WERI-Rb-1 (cell line): ENCODE results near the gene ABL2.
A peak's percentile ranks its signal among the peaks of the same experiment; 100 is the strongest.
"Not testable (repeated sequence)": the region's sequence is repeated elsewhere in the genome, so short reads cannot be mapped to it uniquely, and the experiment has no call there.

Experiments used
- DNase-seq: peaks from one replicate; pipeline ENCODE4 v3.0.0-alpha.2; 2020
- H3K27ac ChIP-seq: fragments of 250-450 bp; sonication (Bioruptor Pico); 2 replicates; pipeline ENCODE4 v1.5.1; 2020; ENCODE audit warnings: mild to moderate bottlenecking, moderate library complexity
- H3K27me3 ChIP-seq: fragments of 250-450 bp; sonication (Bioruptor Pico); 2 replicates; pipeline ENCODE4 v1.5.1; 2021; ENCODE audit warnings: mild to moderate bottlenecking, low read depth, moderate library complexity; ENCODE audit not compliant: insufficient read depth, severe bottlenecking
- H3K36me3 ChIP-seq: fragments of 250-450 bp; sonication (Bioruptor Pico); 2 replicates; pipeline ENCODE4 v1.5.1; 2020; ENCODE audit warnings: mild to moderate bottlenecking, moderate library complexity
- H3K4me3 ChIP-seq: 2 replicates; pipeline ENCODE4 v1.5.1; 2011; ENCODE audit warnings: low read depth, mild to moderate bottlenecking, control low read depth, low read length
- H3K9me3 ChIP-seq: fragments of 250-450 bp; sonication (Bioruptor Pico); 2 replicates; pipeline ENCODE4 v1.5.1; 2021; ENCODE audit warnings: mild to moderate bottlenecking, moderate library complexity; ENCODE audit not compliant: severe bottlenecking
- TF ChIP-seq, protein P1 (sequence below): IDR thresholded peaks from 2 replicates; pipeline ENCODE4 v1.5.1; 2011; ENCODE audit warnings: low read depth, mild to moderate bottlenecking, control low read depth, inconsistent platforms, low read length

ABL2 gene

GRCh38 chr1:179228783-179229213 lies 679 bp downstream of the ABL2 start:
- peak; percentile 91 for DNase-seq
- Histone ChIP-seq H3K4me3 (peak overlapping the region; percentile 98), H3K9me3 (no peaks in the 10 kb centered on the region), H3K27ac (peak overlapping the region; percentile 98), H3K27me3 (no peaks in the 10 kb centered on the region), H3K36me3 (peaks cover 33% of the 10 kb centered on the region)
- TF ChIP-seq, protein P1, sequence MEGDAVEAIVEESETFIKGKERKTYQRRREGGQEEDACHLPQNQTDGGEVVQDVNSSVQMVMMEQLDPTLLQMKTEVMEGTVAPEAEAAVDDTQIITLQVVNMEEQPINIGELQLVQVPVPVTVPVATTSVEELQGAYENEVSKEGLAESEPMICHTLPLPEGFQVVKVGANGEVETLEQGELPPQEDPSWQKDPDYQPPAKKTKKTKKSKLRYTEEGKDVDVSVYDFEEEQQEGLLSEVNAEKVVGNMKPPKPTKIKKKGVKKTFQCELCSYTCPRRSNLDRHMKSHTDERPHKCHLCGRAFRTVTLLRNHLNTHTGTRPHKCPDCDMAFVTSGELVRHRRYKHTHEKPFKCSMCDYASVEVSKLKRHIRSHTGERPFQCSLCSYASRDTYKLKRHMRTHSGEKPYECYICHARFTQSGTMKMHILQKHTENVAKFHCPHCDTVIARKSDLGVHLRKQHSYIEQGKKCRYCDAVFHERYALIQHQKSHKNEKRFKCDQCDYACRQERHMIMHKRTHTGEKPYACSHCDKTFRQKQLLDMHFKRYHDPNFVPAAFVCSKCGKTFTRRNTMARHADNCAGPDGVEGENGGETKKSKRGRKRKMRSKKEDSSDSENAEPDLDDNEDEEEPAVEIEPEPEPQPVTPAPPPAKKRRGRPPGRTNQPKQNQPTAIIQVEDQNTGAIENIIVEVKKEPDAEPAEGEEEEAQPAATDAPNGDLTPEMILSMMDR: no peak

- Histone ChIP-seq H3K9me3 (no peaks in the 10 kb centered on the region), H3K27me3 (no peaks in the 10 kb centered on the region), H3K4me3 (no peak overlapping the region), H3K36me3 (peaks cover 46% of the 10 kb centered on the region), H3K27ac (no peak overlapping the region)
- no peak for DNase-seq
- TF ChIP-seq, protein P1: no peak
These were observed 2.7 kb downstream of the ABL2 start for GRCh38 chr1:179226738-179227137.

GRCh38 chr1:179224466-179224865 lies 5.0 kb downstream of the ABL2 start:
- H3K27ac ChIP-seq, DNase-seq, H3K4me3 ChIP-seq, H3K27me3 ChIP-seq, H3K9me3 ChIP-seq: not testable (repeated sequence)
- H3K36me3 ChIP-seq: peaks cover 68% of the 10 kb centered on the region

GRCh38 chr1:179221121-179221520 lies 8.4 kb downstream of the ABL2 start:
- not testable (repeated sequence) for H3K27me3 ChIP-seq, H3K9me3 ChIP-seq, DNase-seq, H3K27ac ChIP-seq, H3K4me3 ChIP-seq
- H3K36me3 ChIP-seq: peaks cover 74% of the 10 kb centered on the region

DNA sequence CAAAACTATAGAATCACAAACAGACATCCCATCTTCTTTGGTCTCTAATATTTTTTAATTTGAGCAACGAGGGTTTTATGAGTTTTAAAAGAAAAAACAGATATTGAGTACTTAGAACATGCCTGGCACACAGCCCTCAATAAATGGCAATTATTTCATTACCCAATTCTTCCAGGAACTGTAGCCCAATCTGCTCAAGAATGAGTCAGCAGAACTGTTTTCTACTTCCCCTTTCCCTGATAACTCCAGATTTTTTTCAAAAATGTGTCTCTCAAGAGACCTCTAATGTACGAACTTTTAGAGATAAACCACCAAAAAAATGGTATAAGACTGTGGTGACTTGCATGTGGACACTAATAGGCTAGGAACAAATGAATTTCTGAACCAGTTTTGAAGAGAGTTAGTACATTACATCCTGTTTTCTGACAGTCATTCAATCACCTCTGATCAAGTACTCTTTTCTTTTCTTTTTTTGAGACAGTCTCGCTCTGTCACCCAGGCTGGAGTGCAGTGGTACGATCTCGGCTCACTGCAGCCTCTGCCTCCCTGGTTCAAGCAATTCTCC lies 11.5 kb downstream of the ABL2 start:
- no peaks in the 10 kb centered on the region for H3K9me3 ChIP-seq
- H3K27ac ChIP-seq: no peak overlapping the region
- no peaks in the 10 kb centered on the region for H3K27me3 ChIP-seq
- H3K36me3 ChIP-seq: peaks cover 55% of the 10 kb centered on the region
- DNase-seq: no peak
- H3K4me3 ChIP-seq: no peak overlapping the region
- TF ChIP-seq, protein P1: no peak

GRCh38 chr1:179213317-179213716 lies 16.2 kb downstream of the ABL2 start:
- H3K4me3 ChIP-seq, H3K27me3 ChIP-seq, H3K9me3 ChIP-seq, DNase-seq, H3K27ac ChIP-seq: not testable (repeated sequence)
- peaks cover 19% of the 10 kb centered on the region for H3K36me3 ChIP-seq

- H3K36me3 ChIP-seq: peaks cover 7% of the 10 kb centered on the region; the same call in 1 of the 2 replicates
- no peak overlapping the region for H3K27ac ChIP-seq
- no peak for DNase-seq
- TF ChIP-seq, protein P1: no peak
- no peak overlapping the region for H3K4me3 ChIP-seq
- no peaks in the 10 kb centered on the region for H3K27me3 ChIP-seq
- H3K9me3 ChIP-seq: no peaks in the 10 kb centered on the region
These were observed 20.6 kb downstream of the ABL2 start for GRCh38 chr1:179208681-179209477.
